GM10847 (cell line): Measurements from ENCODE around the gene ETV3L.

ENCODE experiments used
- POLR2A ChIP-seq: IDR thresholded peaks from 2 replicates; pipeline ENCODE4 v1.6.1; 2011; ENCODE audit not compliant: insufficient read length; ENCODE audit errors: extremely low read depth

ETV3L gene

GRCh38 chr1:157077394-157077793 is 22.2 kb downstream of the ETV3L start:
- no peak for TF ChIP-seq POLR2A

- no peak for TF ChIP-seq POLR2A
Measured at GRCh38 chr1:157073944-157074685, 25.5 kb downstream of the ETV3L start.

- TF ChIP-seq POLR2A, result no peak
Measured at GRCh38 chr1:157069601-157070000, 30.0 kb downstream of the ETV3L start.

GRCh38 chr1:157056269-157056668 is 43.3 kb downstream of the ETV3L start:
- no peak for TF ChIP-seq POLR2A

- TF ChIP-seq POLR2A, result no peak
Measured at GRCh38 chr1:157050836-157051235, 48.8 kb downstream of the ETV3L start.

GRCh38 chr1:157047062-157047410 is 52.6 kb downstream of the ETV3L start:
- no peak for TF ChIP-seq POLR2A

- no peak for TF ChIP-seq POLR2A
Measured at GRCh38 chr1:157045250-157046218, 54.1 kb downstream of the ETV3L start, which contains the start of gene ARHGEF11. ARHGEF11 (minus strand) TSS chr1:157045742; CDS start chr1:157044330, 1,412 bp downstream.

- no peak for TF ChIP-seq POLR2A
Measured at GRCh38 chr1:157044326-157044725, 55.3 kb downstream of the ETV3L start.

- TF ChIP-seq POLR2A, result no peak
Measured at GRCh38 chr1:157043685-157044084, 55.9 kb downstream of the ETV3L start.

- no peak for TF ChIP-seq POLR2A
Measured at GRCh38 chr1:157042846-157043245, 56.8 kb downstream of the ETV3L start.
